ENCODE data around the gene ADIPOR2.
"Not testable (repeated sequence)": the region's sequence is repeated elsewhere in the genome, so short reads cannot be mapped to it uniquely, and the experiment has no call there.

The ADIPOR2 gene

GRCh38 chr12:1723721-1724120 lies 32.9 kb downstream of the ADIPOR2 start:
- no peak for DNase-seq (ENCODE audit: low read depth)
- H3K4me3 ChIP-seq (ENCODE audit: low read depth, low read length), result no peak overlapping the region

GRCh38 chr12:1724250-1724649 lies 33.4 kb downstream of the ADIPOR2 start:
- DNase-seq (ENCODE audit: low read depth), result no peak
- H3K4me3 ChIP-seq (ENCODE audit: low read depth, low read length), result no peak overlapping the region

- DNase-seq (ENCODE audit: low read depth), result no peak
- no peak overlapping the region for H3K4me3 ChIP-seq (ENCODE audit: low read depth, low read length)
These were observed 35.9 kb downstream of the ADIPOR2 start for GRCh38 chr12:1726753-1727152.

- H3K4me3 ChIP-seq (ENCODE audit: low read depth, low read length), result no peak overlapping the region
- no peak for DNase-seq (ENCODE audit: low read depth)
These were observed 38.0 kb downstream of the ADIPOR2 start for GRCh38 chr12:1728824-1729223.

GRCh38 chr12:1731019-1731687 lies 40.3 kb downstream of the ADIPOR2 start:
- DNase-seq (ENCODE audit: low read depth), result no peak

GRCh38 chr12:1731688-1732078 lies 40.8 kb downstream of the ADIPOR2 start:
- not testable (repeated sequence) for DNase-seq (ENCODE audit: low read depth)

More at GRCh38 chr12:1731019-1731687, 40.3 kb downstream of the ADIPOR2 start:
- H3K4me3 ChIP-seq (ENCODE audit: low read depth, low read length), result no peak overlapping the region

GRCh38 chr12:1732914-1733313 lies 42.0 kb downstream of the ADIPOR2 start:
- no peak overlapping the region for H3K4me3 ChIP-seq (ENCODE audit: low read depth, low read length)
- DNase-seq (ENCODE audit: low read depth), result no peak

More at GRCh38 chr12:1731688-1732078, 40.8 kb downstream of the ADIPOR2 start:
- not testable (repeated sequence) for H3K4me3 ChIP-seq (ENCODE audit: low read depth, low read length)

GRCh38 chr12:1733712-1734111 lies 42.8 kb downstream of the ADIPOR2 start:
- H3K4me3 ChIP-seq (ENCODE audit: low read depth, low read length); DNase-seq (ENCODE audit: low read depth): not testable (repeated sequence)

- no peak overlapping the region for H3K4me3 ChIP-seq (ENCODE audit: low read depth, low read length)
- DNase-seq (ENCODE audit: low read depth), result no peak
These were observed 46.9 kb downstream of the ADIPOR2 start for GRCh38 chr12:1737652-1738286.

GRCh38 chr12:1738446-1738845 lies 47.6 kb downstream of the ADIPOR2 start:
- no peak overlapping the region for H3K4me3 ChIP-seq (ENCODE audit: low read depth, low read length)
- DNase-seq (ENCODE audit: low read depth), result no peak

GRCh38 chr12:1739368-1739767 lies 48.5 kb downstream of the ADIPOR2 start:
- no peak for DNase-seq (ENCODE audit: low read depth)
- H3K4me3 ChIP-seq (ENCODE audit: low read depth, low read length), result no peak overlapping the region

- no peak overlapping the region for H3K4me3 ChIP-seq (ENCODE audit: low read depth, low read length)
These were observed 49.5 kb downstream of the ADIPOR2 start for GRCh38 chr12:1740161-1740948.

GRCh38 chr12:1741154-1741949 lies 50.5 kb downstream of the ADIPOR2 start:
- DNase-seq (ENCODE audit: low read depth), result no peak
- H3K4me3 ChIP-seq (ENCODE audit: low read depth, low read length), result no peak overlapping the region

More at GRCh38 chr12:1740161-1740948, 49.5 kb downstream of the ADIPOR2 start:
- DNase-seq (ENCODE audit: low read depth), result no peak

GRCh38 chr12:1744932-1745331 lies 54.1 kb downstream of the ADIPOR2 start:
- no peak for DNase-seq (ENCODE audit: low read depth)
- no peak overlapping the region for H3K4me3 ChIP-seq (ENCODE audit: low read depth, low read length)

GRCh38 chr12:1747609-1748008 lies 56.7 kb downstream of the ADIPOR2 start:
- H3K4me3 ChIP-seq (ENCODE audit: low read depth, low read length), result no peak overlapping the region
- no peak for DNase-seq (ENCODE audit: low read depth)

- no peak overlapping the region for H3K4me3 ChIP-seq (ENCODE audit: low read depth, low read length)
- DNase-seq (ENCODE audit: low read depth), result no peak
These were observed 58.1 kb downstream of the ADIPOR2 start for GRCh38 chr12:1749019-1749418.

GRCh38 chr12:1750300-1750699 lies 59.4 kb downstream of the ADIPOR2 start:
- no peak for DNase-seq (ENCODE audit: low read depth)
- H3K4me3 ChIP-seq (ENCODE audit: low read depth, low read length), result no peak overlapping the region

- H3K4me3 ChIP-seq (ENCODE audit: low read depth, low read length), result no peak overlapping the region
- no peak for DNase-seq (ENCODE audit: low read depth)
These were observed 67.5 kb downstream of the ADIPOR2 start for GRCh38 chr12:1758376-1758775.

GRCh38 chr12:1758887-1759286 lies 68.0 kb downstream of the ADIPOR2 start:
- no peak overlapping the region for H3K4me3 ChIP-seq (ENCODE audit: low read depth, low read length)
- no peak for DNase-seq (ENCODE audit: low read depth)

Measured in skeletal muscle cell (primary cell).